HEK293 (cell line): ENCODE data around the gene CYB561D2.

Experiments
- CTCF ChIP-seq: fragments of 450-650 bp; formaldehyde crosslinking; IDR thresholded peaks from 2 replicates; pipeline ENCODE4 v1.5.1; 2016; ENCODE audit warnings: missing biosample characterization, missing genetic modification characterization
- SETDB1 ChIP-seq: IDR thresholded peaks from one replicate; pipeline ENCODE4 v1.6.1; 2017; ENCODE audit warnings: mild to moderate bottlenecking, low read length, moderate library complexity, mixed read lengths; ENCODE audit not compliant: insufficient read length
- YY1 ChIP-seq: fragments of 450-650 bp; formaldehyde crosslinking; IDR thresholded peaks from 2 replicates; pipeline ENCODE4 v1.5.1; 2018; ENCODE audit warnings: missing biosample characterization, missing genetic modification characterization

- TF ChIP-seq YY1 (tag by site-specific recombination): no peak
- no peak for TF ChIP-seq CTCF (tag by site-specific recombination)
- TF ChIP-seq SETDB1: no peak
Observed at GRCh38 chr3:50330330-50330729, 20.3 kb upstream of the CYB561D2 start.
